GM08714 (cell line): ENCODE results near the gene JAK1.

Experiments used
- H3K4me3 ChIP-seq: fragments of 200-500 bp; sonication (Bioruptor generic); 2 replicates; pipeline ENCODE4 v1.5.1; 2014; ENCODE audit warnings: mild to moderate bottlenecking, low read length, inconsistent platforms
- ZNF274 ChIP-seq: IDR thresholded peaks from 2 replicates; pipeline ENCODE4 v1.6.1; 2012; ENCODE audit warnings: mild to moderate bottlenecking, low read depth, low read length

The JAK1 gene

GRCh38 chr1:64969305-64970046 lies 3.1 kb upstream of the JAK1 start:
- no peak overlapping the region for H3K4me3 ChIP-seq
- no peak for TF ChIP-seq ZNF274

- TF ChIP-seq ZNF274 = no peak
- no peak overlapping the region for H3K4me3 ChIP-seq
Observed at GRCh38 chr1:64967381-64967780, 1.0 kb upstream of the JAK1 start.

- H3K4me3 ChIP-seq = peak overlapping the region; percentile 86
- no peak for TF ChIP-seq ZNF274
Observed at GRCh38 chr1:64965366-64966157, 787 bp downstream of the JAK1 start.

GRCh38 chr1:64963466-64963865 lies 2.9 kb downstream of the JAK1 start:
- no peak for TF ChIP-seq ZNF274
- H3K4me3 ChIP-seq = peak overlapping the region; percentile 33; the same call in 1 of the 2 replicates

GRCh38 chr1:64962441-64962840 lies 3.9 kb downstream of the JAK1 start:
- no peak for TF ChIP-seq ZNF274
- H3K4me3 ChIP-seq = peak overlapping the region; percentile 7; the same call in 1 of the 2 replicates

- no peak for TF ChIP-seq ZNF274
Observed at GRCh38 chr1:64961923-64962322, 4.4 kb downstream of the JAK1 start.

GRCh38 chr1:64960731-64961130 lies 5.6 kb downstream of the JAK1 start:
- TF ChIP-seq ZNF274 = no peak

More at GRCh38 chr1:64961923-64962322, 4.4 kb downstream of the JAK1 start:
- no peak overlapping the region for H3K4me3 ChIP-seq

GRCh38 chr1:64959986-64960385 lies 6.4 kb downstream of the JAK1 start:
- no peak for TF ChIP-seq ZNF274
- no peak overlapping the region for H3K4me3 ChIP-seq

More at GRCh38 chr1:64960731-64961130, 5.6 kb downstream of the JAK1 start:
- no peak overlapping the region; the same call in 1 of the 2 replicates for H3K4me3 ChIP-seq

- TF ChIP-seq ZNF274 = no peak
Observed at GRCh38 chr1:64956733-64957441, 9.5 kb downstream of the JAK1 start.

GRCh38 chr1:64956010-64956640 lies 10.2 kb downstream of the JAK1 start:
- peak overlapping the region; percentile 41; the same call in 1 of the 2 replicates for H3K4me3 ChIP-seq
- TF ChIP-seq ZNF274 = no peak

More at GRCh38 chr1:64956733-64957441, 9.5 kb downstream of the JAK1 start:
- peak overlapping the region; percentile 41; the same call in 1 of the 2 replicates for H3K4me3 ChIP-seq

GRCh38 chr1:64955097-64956009 lies 11.0 kb downstream of the JAK1 start:
- TF ChIP-seq ZNF274 = no peak
- no peak overlapping the region for H3K4me3 ChIP-seq

GRCh38 chr1:64953241-64953640 lies 13.1 kb downstream of the JAK1 start:
- TF ChIP-seq ZNF274 = no peak
- no peak overlapping the region for H3K4me3 ChIP-seq

- no peak overlapping the region for H3K4me3 ChIP-seq
Observed at GRCh38 chr1:64950284-64950809, 16.0 kb downstream of the JAK1 start.

More at GRCh38 chr1:64950284-64950809, 16.0 kb downstream of the JAK1 start:
- TF ChIP-seq ZNF274 = no peak
